ENCODE measurements around the gene SMAD6.

The SMAD6 gene

GRCh38 chr15:66702035-66702786, at the start of gene SMAD6:
SMAD6 (plus strand) TSS chr15:66702236; CDS start chr15:66703259, 1,023 bp downstream.
- peak; percentile 44 for DNase-seq (ENCODE audit: low read depth)

GRCh38 chr15:66652806-66653205, 49.2 kb upstream of the SMAD6 start:
- DNase-seq (ENCODE audit: low read depth) = no peak

- DNase-seq (ENCODE audit: low read depth) = no peak
Observed at GRCh38 chr15:66653398-66653797, 48.6 kb upstream of the SMAD6 start.

GRCh38 chr15:66653852-66654251, 48.2 kb upstream of the SMAD6 start:
- no peak for DNase-seq (ENCODE audit: low read depth)

GRCh38 chr15:66654361-66654738, 47.7 kb upstream of the SMAD6 start:
- no peak for DNase-seq (ENCODE audit: low read depth)

GRCh38 chr15:66654739-66655375, 47.2 kb upstream of the SMAD6 start:
- DNase-seq (ENCODE audit: low read depth) = no peak

GRCh38 chr15:66655511-66655910, 46.5 kb upstream of the SMAD6 start:
- DNase-seq (ENCODE audit: low read depth) = no peak

- no peak for DNase-seq (ENCODE audit: low read depth)
Observed at GRCh38 chr15:66655997-66656396, 46.0 kb upstream of the SMAD6 start.

GRCh38 chr15:66657185-66658020, 44.6 kb upstream of the SMAD6 start:
- DNase-seq (ENCODE audit: low read depth) = no peak

- DNase-seq (ENCODE audit: low read depth) = no peak
Observed at GRCh38 chr15:66658044-66658443, 44.0 kb upstream of the SMAD6 start.

- no peak for DNase-seq (ENCODE audit: low read depth)
Observed at GRCh38 chr15:66658855-66659254, 43.2 kb upstream of the SMAD6 start.

- no peak for DNase-seq (ENCODE audit: low read depth)
Observed at GRCh38 chr15:66659384-66659783, 42.7 kb upstream of the SMAD6 start.

- DNase-seq (ENCODE audit: low read depth) = no peak
Observed at GRCh38 chr15:66661432-66662096, 40.5 kb upstream of the SMAD6 start.

- no peak for DNase-seq (ENCODE audit: low read depth)
Observed at GRCh38 chr15:66662522-66662921, 39.5 kb upstream of the SMAD6 start.

- DNase-seq (ENCODE audit: low read depth) = no peak
Observed at GRCh38 chr15:66663664-66664063, 38.4 kb upstream of the SMAD6 start.

- no peak for DNase-seq (ENCODE audit: low read depth)
Observed at GRCh38 chr15:66670175-66670574, 31.9 kb upstream of the SMAD6 start.

GRCh38 chr15:66670762-66671580, 31.1 kb upstream of the SMAD6 start:
- no peak for DNase-seq (ENCODE audit: low read depth)

GRCh38 chr15:66672867-66673266, 29.2 kb upstream of the SMAD6 start:
- DNase-seq (ENCODE audit: low read depth) = no peak

GRCh38 chr15:66673410-66674322, 28.4 kb upstream of the SMAD6 start:
- no peak for DNase-seq (ENCODE audit: low read depth)

GRCh38 chr15:66674756-66675155, 27.3 kb upstream of the SMAD6 start:
- DNase-seq (ENCODE audit: low read depth) = no peak

Data from stimulated activated CD4-positive, alpha-beta T cell treated with anti-CD3 and anti-CD28 coated beads, Interleukin-2, amount 100 ng/mL, for 4 hours (primary cell).